NCI-H226 (cell line): ENCODE measurements around the gene SHANK1.

Experiments
- DNase-seq: peaks from one replicate; pipeline ENCODE4 v3.0.0-alpha.2; 2015

The SHANK1 gene

GRCh38 chr19:50679177-50680125 is 40.2 kb downstream of the SHANK1 start:
- DNase-seq: peak; percentile 49

- no peak for DNase-seq
These were observed 41.3 kb downstream of the SHANK1 start for GRCh38 chr19:50678323-50678722.

GRCh38 chr19:50677636-50678035 is 42.0 kb downstream of the SHANK1 start:
- DNase-seq: no peak

- DNase-seq: no peak
These were observed 42.9 kb downstream of the SHANK1 start for GRCh38 chr19:50676625-50677197.

- no peak for DNase-seq
These were observed 46.5 kb downstream of the SHANK1 start for GRCh38 chr19:50673118-50673517.

- no peak for DNase-seq
These were observed 49.6 kb downstream of the SHANK1 start for GRCh38 chr19:50670102-50670380.

- no peak for DNase-seq
These were observed 50.1 kb downstream of the SHANK1 start for GRCh38 chr19:50669302-50670101.

- DNase-seq: no peak
These were observed 50.7 kb downstream of the SHANK1 start for GRCh38 chr19:50668879-50669278.

- DNase-seq: no peak
These were observed 51.2 kb downstream of the SHANK1 start for GRCh38 chr19:50668416-50668815.

- no peak for DNase-seq
These were observed 51.8 kb downstream of the SHANK1 start for GRCh38 chr19:50667759-50668231.

GRCh38 chr19:50667177-50667758 is 52.3 kb downstream of the SHANK1 start:
- DNase-seq: no peak

- no peak for DNase-seq
These were observed 53.0 kb downstream of the SHANK1 start for GRCh38 chr19:50666346-50667176.

GRCh38 chr19:50664204-50664603 is 55.4 kb downstream of the SHANK1 start:
- no peak for DNase-seq

- DNase-seq: no peak
These were observed 56.2 kb downstream of the SHANK1 start for GRCh38 chr19:50663482-50663790.

GRCh38 chr19:50662651-50663481 is 56.7 kb downstream of the SHANK1 start:
- no peak for DNase-seq

- DNase-seq: no peak
These were observed 57.6 kb downstream of the SHANK1 start for GRCh38 chr19:50661766-50662650.

GRCh38 chr19:50661023-50661422 is 58.6 kb downstream of the SHANK1 start:
- no peak for DNase-seq

GRCh38 chr19:50660088-50660366 is 59.6 kb downstream of the SHANK1 start:
- DNase-seq: no peak

- DNase-seq: no peak
These were observed 60.1 kb downstream of the SHANK1 start for GRCh38 chr19:50659318-50660087.
